Brain microvascular endothelial cell (primary cell): ENCODE data around the gene HELT.
A peak's percentile ranks its signal among the peaks of the same experiment; 100 is the strongest.

ENCODE experiments used
- DNase-seq: peaks from one replicate; pipeline ENCODE4 v3.0.0-alpha.2; 2020
- H3K27ac ChIP-seq: fragments of 250-450 bp; sonication (Bioruptor Pico); 2 replicates; pipeline ENCODE4 v1.5.1; 2020; ENCODE audit warnings: mild to moderate bottlenecking, moderate library complexity
- H3K27me3 ChIP-seq: fragments of 250-450 bp; sonication (Bioruptor Pico); replicated peaks from 2 replicates; pipeline ENCODE4 v1.5.1; 2020; ENCODE audit warnings: mild to moderate bottlenecking
- H3K36me3 ChIP-seq: fragments of 250-450 bp; sonication (Bioruptor Pico); replicated peaks from 2 replicates; pipeline ENCODE4 v1.5.1; 2020; ENCODE audit warnings: mild to moderate bottlenecking
- H3K4me3 ChIP-seq: 2 replicates; pipeline ENCODE4 v1.5.1; 2011; ENCODE audit warnings: low read depth, mild to moderate bottlenecking, control low read depth, low read length, moderate library complexity
- CTCF ChIP-seq: IDR thresholded peaks from 2 replicates; pipeline ENCODE4 v1.5.1; 2011; ENCODE audit warnings: low read depth, mild to moderate bottlenecking, moderate library complexity, low read length, control low read depth, inconsistent platforms; ENCODE audit errors: missing control alignments
- in situ Hi-C: cut with HindIII; loops from 2 replicates; pipeline ENCODE4 v1.10.0; 2017; ENCODE audit warnings: low sequenced_read_pairs, low pct_ligation_motif_present

The HELT gene

DNA sequence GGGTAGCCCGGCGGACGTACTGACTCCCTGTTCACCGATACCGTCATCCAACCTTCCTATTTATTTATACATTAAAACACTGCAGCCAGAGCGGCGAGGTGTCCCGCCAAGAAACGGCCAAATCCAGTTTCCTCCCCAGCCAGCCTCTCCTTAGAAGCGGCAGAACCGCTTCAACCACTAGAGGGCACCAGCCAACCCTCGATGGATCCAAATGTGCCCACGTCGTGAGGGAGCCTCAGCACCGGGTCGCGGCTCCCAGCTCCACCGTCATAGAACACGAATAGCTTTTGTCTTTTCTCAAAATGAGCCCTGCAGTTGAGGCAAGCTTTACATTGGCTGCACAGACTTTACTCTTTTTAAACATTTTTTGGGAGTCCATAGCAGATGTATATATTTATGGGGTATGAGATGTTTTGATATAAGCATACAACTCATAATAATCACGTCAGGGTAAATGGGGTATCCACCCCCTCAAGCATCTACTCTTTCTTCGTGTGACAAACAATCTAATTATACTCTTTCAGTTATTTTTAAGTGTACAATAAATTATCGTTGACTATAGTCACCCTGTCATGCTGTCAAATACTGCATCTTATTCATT, 13.0 kb upstream of the HELT start:
- peaks cover 4% of the 10 kb centered on the region for H3K27me3 ChIP-seq

GRCh38 chr4:185011408-185011807, 6.9 kb upstream of the HELT start:
- no peaks in the 10 kb centered on the region for H3K36me3 ChIP-seq
- H3K27ac ChIP-seq: no peak overlapping the region
- no peak for DNase-seq
- H3K4me3 ChIP-seq: no peak overlapping the region
- TF ChIP-seq CTCF: peak; percentile 81
- peaks cover 44% of the 10 kb centered on the region for H3K27me3 ChIP-seq
- in situ Hi-C loops: no loop called here

More for the DNA sequence above, 13.0 kb upstream of the HELT start:
- peak overlapping the region; percentile 35 for H3K4me3 ChIP-seq
- peak; percentile 68 for DNase-seq
- H3K36me3 ChIP-seq: no peaks in the 10 kb centered on the region
- no peak overlapping the region for H3K27ac ChIP-seq
- in situ Hi-C loops: no loop called here
- TF ChIP-seq CTCF: peak; percentile 96

- no peak overlapping the region for H3K27ac ChIP-seq
- no peaks in the 10 kb centered on the region for H3K36me3 ChIP-seq
- no peak overlapping the region for H3K4me3 ChIP-seq
- in situ Hi-C loops: no loop called here
- no peak for DNase-seq
- H3K27me3 ChIP-seq: peaks cover 64% of the 10 kb centered on the region
- TF ChIP-seq CTCF: no peak
These were observed 4.7 kb upstream of the HELT start for GRCh38 chr4:185013417-185014125.

GRCh38 chr4:185015108-185015507, 3.2 kb upstream of the HELT start:
- Histone ChIP-seq H3K36me3 (no peaks in the 10 kb centered on the region), H3K27me3 (peaks cover 78% of the 10 kb centered on the region), H3K4me3 (no peak overlapping the region), H3K27ac (no peak overlapping the region)
- DNase-seq: no peak
- in situ Hi-C loops: no loop called here
- TF ChIP-seq CTCF: peak; percentile 44

GRCh38 chr4:185016101-185016940, 2.0 kb upstream of the HELT start:
- no peak overlapping the region for H3K27ac ChIP-seq
- no peak for TF ChIP-seq CTCF
- in situ Hi-C loops: no loop called here
- peaks cover 86% of the 10 kb centered on the region for H3K27me3 ChIP-seq
- H3K36me3 ChIP-seq: no peaks in the 10 kb centered on the region
- DNase-seq: no peak
- H3K4me3 ChIP-seq: no peak overlapping the region
